ENCODE data around the gene SLC48A1. TPM values are rescaled to one million over a fixed set of nuclear protein-coding genes. Genes with fewer than 3 reads are reported as not detected.

Gene SLC48A1
- total and polyA plus RNA-seq, 10 of the 15 experiments (the other 5 are each of a cell fraction or from before 2014, with no cell fraction given), result 1.1 to 4.9 (median 1.9) TPM

- SMC1A ChIA-PET (ENCODE audit: uncharacterized antibody, unreplicated experiment), result interaction anchor here (0.7 to 1.5 kb wide), 4 partner anchors 11 to 41 kb away, joined by 3 to 5 read pairs (median 4); partner anchors contain the start of gene ENDOU
- in situ Hi-C loops (cut with MboI), result no loop called here
- TF ChIP-seq NR2C1 (IDR thresholded peaks at IDR 0.05) (no peak), CUX1 (IDR thresholded peaks at IDR 0.05; ENCODE audit: insufficient replicate concordance, low read depth, low read length) (no peak), EZH2 (IDR thresholded peaks at IDR 0.05; ENCODE audit: borderline replicate concordance, control insufficient read depth, low read depth, low read length) (no peak), YY1 (IDR thresholded peaks at IDR 0.05; ENCODE audit: low read depth, low read length) (no peak), NR2C2 (IDR thresholded peaks at IDR 0.05; ENCODE audit: borderline replicate concordance, control insufficient read depth, insufficient read length, low read depth) (no peak), SKIL (IDR thresholded peaks at IDR 0.05; ENCODE audit: low read depth, poor library complexity, severe bottlenecking) (no peak), SIN3A (IDR thresholded peaks at IDR 0.05; ENCODE audit: low read depth, low read length) (no peak), BHLHE40 (IDR thresholded peaks at IDR 0.05; ENCODE audit: borderline replicate concordance in 1 of 2, low read depth in 2 of 2, low read length in 1 of 2) (no peak), SMAD5 (IDR thresholded peaks at IDR 0.05; ENCODE audit: low read depth) (no peak), JUNB (IDR thresholded peaks at IDR 0.05) (no peak), ATF3 (IDR thresholded peaks at IDR 0.05; ENCODE audit: borderline replicate concordance, extremely low read depth, low read depth, low read length) (no peak), STAT1 (conservative IDR thresholded peaks at IDR 0.05) (no peak), CTCF (IDR thresholded peaks at IDR 0.05 in 2 of 3, conservative IDR thresholded peaks at IDR 0.05 in 1 of 3; ENCODE audit: control insufficient read depth in 2 of 3, extremely low read depth in 1 of 3, insufficient read depth in 1 of 3, low read depth in 3 of 3, low read length in 3 of 3) (no peak), CEBPB (IDR thresholded peaks at IDR 0.05; ENCODE audit: borderline replicate concordance in 1 of 2, low read depth in 2 of 2, low read length in 2 of 2) (no peak)
These were observed 36.8 kb upstream of the SLC48A1 start for GRCh38 chr12:47736216-47736615.

More at GRCh38 chr12:47736216-47736615, 36.8 kb upstream of the SLC48A1 start:
- FAIRE-seq, result no peak
- Histone ChIP-seq H3K79me2 (ENCODE audit: control insufficient read depth, insufficient read depth, low read length) (no peaks in the 10 kb centered on the region), H3K9me3 (replicated peaks; ENCODE audit: control insufficient read depth, insufficient read depth, low read length) (no peaks in the 10 kb centered on the region), H3K27me3 (replicated peaks in 1 of 2; ENCODE audit: control insufficient read depth in 2 of 2, insufficient read depth in 2 of 2, low read length in 1 of 2) (no peaks in the 10 kb centered on the region), H2AFZ (ENCODE audit: control insufficient read depth, low read depth, low read length) (no peak overlapping the region), H3K9ac (ENCODE audit: control insufficient read depth, insufficient read depth, low read length) (no peak overlapping the region), H3K4me2 (ENCODE audit: control insufficient read depth, insufficient read depth) (no peak overlapping the region), H3K4me3 (no peak overlapping the region), H3K27ac (ENCODE audit: control insufficient read depth, insufficient read depth) (no peak overlapping the region), H4K20me1 (ENCODE audit: control insufficient read depth, insufficient read depth) (no peaks in the 10 kb centered on the region), H3K36me3 (ENCODE audit: control insufficient read depth in 2 of 2, insufficient read depth in 2 of 2, low read length in 1 of 2) (no peaks in the 10 kb centered on the region), H3K4me1 (ENCODE audit: control insufficient read depth, insufficient read depth, low read length) (peaks cover 20% of the 10 kb centered on the region)
- BruUV-seq (replicated peaks), result no TSS peak
- CTCF ChIA-PET, result interaction anchor here (0.6 to 2.5 kb wide), 5 partner anchors 18 to 41 kb away, joined by 3 to 10 read pairs (median 3); no protein-coding TSS in a partner anchor
- no peak for ATAC-seq
- 31% methylated on average over 4 of the region's 4 CpGs for WGBS (ENCODE audit: insufficient coverage, insufficient replicate concordance, low lambda C conversion rate, missing lambda C conversion rate)
- intact Hi-C loops (cut with micrococcal nuclease; ENCODE audit: unreplicated experiment), result no loop called here
- DNase-seq (ENCODE audit: low read depth, low spot score), result no peak
- RAD21 ChIA-PET (ENCODE audit: unreplicated experiment), result interaction anchor here (0.6 to 1.8 kb wide), 3 partner anchors 26 to 32 kb away, joined by 3 to 8 read pairs (median 3); no protein-coding TSS in a partner anchor
- POLR2A ChIA-PET, result interaction anchor here (1.1 kb wide), 1 partner anchor 26 kb away, joined by 3 read pairs; no protein-coding TSS in a partner anchor
